HG03045 (cell line): ENCODE measurements around the gene SNAP91.
"Not testable (repeated sequence)": the region's sequence is repeated elsewhere in the genome, so short reads cannot be mapped to it uniquely, and the experiment has no call there.

Experiments
- ATAC-seq: cut with Tn5 transposase; IDR thresholded peaks from one replicate; pipeline ENCODE4 v1.9.1; 2021; ENCODE audit warnings: mild to moderate bottlenecking, moderate library complexity; ENCODE audit not compliant: unreplicated experiment

Gene SNAP91

DNA sequence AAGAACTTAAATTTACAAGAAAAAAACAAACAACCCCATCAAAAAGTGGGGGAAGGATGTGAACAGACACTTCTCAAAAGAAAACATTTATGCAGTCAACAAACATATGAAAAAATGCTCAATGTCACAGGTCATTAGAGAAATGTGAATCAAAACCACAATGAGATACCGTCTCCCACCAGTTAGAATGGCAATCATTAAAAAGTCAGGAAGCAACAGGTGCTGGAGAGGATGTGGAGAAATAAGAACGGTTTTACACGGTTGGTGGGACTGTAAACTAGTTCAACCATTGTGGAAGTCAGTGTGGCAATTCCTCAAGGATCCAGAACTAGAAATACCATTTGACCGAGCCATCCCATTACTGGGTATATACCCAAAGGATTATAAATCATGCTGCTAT, 157.2 kb downstream of the SNAP91 start:
- ATAC-seq: not testable (repeated sequence)

DNA sequence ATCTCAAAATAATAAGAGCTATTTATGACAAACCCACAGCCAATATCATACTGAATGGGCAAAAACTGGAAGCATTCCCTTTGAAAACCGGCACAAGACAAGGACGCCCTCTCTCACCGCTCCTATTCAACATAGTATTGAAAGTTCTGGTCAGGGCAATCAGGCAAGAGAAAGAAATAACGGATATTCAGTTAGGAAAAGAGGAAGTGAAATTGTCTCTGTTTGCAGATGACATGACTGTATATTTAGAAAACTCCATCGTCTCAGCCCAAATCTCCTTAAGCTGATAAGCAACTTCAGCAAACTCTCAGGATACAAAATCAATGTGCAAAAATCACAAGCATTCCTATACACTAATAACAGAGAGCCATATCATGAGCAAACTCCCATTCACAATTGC, 158.4 kb downstream of the SNAP91 start:
- not testable (repeated sequence) for ATAC-seq

DNA sequence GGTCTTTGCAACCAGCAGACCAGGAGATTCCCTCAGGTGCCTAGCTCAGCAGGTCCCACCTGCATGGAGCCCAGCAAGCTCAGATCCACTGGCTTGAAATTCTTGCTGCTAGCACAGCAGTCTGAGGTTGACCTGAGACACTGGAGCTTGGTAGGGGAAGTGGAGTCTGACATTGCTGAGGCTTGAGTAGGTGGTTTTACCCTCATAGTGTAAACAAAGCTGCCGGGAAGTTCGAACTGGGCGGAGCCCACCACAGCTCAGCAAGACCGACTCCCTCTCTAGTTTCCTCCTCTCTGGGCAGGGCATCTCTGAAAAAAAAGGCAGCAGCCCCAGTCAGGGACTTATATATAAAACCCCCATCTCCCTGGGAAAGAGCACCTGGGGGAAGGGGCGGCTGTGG, 162.3 kb downstream of the SNAP91 start:
- ATAC-seq: no peak

DNA sequence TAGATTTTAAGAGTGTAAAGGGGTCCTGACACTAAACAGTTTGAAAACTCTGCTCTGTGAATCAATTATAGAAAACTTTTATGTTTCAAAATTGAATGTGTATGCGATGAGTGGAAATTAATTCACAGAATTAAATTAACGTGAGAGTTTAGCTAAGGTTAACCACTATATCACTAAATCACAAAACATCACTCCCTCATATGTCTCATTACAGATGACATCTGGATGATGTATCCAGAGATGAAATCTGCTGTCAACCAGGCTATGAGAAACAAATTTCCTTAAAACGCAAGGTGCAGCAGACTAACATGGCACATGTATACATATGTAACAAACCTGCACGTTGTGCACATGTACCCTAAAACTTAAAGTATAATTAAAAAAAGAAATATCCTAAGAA, 169.2 kb downstream of the SNAP91 start:
- no peak for ATAC-seq

DNA sequence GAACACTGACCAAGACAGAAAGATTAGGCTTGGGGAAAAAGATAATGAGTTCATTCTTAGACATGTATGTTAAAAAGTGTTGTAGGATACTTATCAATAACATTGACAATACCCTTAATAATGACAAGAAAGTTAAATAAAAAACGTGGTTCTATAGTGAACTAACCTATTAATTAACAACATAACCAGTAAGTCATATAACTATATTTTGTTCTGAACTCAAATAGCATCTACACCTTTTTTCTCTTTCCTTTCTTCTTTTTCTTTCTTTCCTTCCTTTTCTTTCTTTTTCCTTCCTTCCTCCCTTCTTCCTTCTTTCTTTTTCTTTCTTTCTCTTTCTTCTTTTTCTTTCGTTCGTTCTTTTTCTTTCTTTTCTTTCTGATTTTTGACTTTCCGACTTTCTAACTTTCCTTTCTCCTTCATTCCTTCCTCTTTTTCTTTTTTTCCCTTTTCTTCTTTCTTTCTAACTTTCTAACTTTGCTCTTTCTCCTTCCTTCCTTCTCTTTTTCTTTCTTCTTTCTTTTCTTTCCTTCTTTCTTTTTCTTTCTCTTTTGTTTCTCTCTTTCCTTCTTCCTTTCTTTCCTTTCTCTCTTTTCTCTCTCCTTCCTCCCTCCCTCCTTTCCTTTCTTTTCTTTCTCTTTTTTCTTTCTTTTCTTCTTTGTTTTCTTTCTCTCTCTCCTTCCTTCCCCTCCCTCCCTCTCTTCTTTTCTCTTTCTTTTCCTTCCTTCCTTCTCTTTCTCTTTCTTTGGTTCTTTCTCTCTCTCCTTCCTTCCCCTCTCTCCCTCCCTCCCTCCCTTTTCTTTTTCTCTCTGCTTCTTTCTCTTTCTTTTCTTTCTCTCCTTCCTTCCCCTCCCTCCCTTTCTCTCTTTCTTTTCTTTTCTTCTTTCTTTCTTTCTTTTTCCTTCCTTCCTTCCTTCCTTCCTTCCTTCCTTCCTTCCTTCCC, 172.0 kb downstream of the SNAP91 start:
- ATAC-seq: no peak

DNA sequence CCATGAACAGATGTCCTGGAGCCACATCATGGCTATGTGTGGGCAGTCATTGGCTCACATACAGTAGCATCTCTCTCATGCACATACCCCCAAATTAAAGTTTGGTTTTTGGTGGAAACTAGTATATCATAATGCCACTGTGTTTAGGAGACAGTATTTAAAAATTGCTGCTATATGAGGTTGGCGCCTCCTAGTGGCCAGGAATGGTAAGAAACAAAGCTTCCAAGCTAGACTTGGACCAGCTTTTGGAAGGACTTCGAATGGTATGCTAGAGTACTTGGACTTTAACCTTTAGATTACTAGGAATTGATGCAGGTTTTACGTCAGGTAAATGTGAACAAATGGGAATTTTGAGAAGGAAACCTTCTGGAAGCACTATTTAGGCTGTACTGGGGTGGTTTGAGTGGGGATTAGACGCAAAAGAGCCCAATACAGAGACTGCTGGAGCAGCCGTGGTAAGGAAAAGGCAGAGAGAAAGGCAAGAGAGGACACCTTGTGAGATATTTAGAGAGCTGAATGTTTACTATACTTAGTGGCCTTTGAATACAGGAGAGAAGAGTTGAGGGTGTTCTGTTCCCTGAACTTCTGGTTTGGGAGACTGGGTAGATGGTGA, 172.8 kb downstream of the SNAP91 start:
- ATAC-seq: no peak

DNA sequence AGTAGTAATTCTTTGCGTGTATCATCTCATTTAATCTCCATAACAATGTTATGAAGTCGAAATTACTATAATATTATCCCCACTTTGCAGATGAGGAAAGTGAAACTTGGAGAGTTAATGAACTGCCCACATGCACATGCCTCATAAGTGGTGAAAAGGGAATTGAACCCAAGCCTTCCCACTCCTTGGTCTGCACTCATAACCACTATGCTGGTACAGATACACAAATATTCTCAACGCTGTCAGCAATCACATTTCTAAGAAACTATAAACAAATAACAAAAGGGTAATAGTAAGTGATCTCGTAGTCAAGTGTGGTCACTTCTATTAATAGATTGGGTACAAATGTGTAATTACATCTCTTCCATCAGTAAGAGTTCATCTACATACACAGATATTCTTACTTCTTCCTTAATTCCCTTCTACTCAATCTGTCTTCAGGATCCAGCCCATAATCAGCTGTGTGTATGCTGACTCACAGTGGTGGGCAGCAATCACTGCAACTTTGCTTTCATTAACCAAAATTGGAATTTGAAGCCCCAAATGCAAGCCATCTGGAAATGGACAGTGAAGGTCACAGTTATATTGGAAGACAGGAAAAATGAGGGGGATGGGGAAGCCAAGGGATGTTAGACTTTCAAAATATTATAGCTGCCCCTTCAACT, 190.0 kb downstream of the SNAP91 start:
- ATAC-seq: no peak

DNA sequence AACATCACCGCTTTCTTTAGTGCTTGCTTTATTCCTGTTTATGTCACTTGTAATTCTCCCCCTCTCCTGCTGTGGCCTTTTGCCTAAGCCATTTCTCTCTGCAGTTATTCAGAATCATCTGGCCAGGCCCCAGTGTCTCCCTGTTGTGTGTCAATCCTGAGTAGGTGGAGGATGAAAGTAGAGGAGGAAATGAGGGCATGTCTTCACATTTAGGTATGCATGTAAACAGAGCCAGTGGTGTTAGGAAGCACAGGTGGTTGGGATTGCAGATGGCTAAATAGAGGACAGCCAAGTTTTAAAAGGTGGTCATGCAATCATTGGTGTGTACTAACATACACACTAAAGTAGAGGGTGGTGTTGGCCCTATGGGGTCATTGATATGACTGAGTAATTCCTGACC, 191.4 kb downstream of the SNAP91 start:
- ATAC-seq: no peak

DNA sequence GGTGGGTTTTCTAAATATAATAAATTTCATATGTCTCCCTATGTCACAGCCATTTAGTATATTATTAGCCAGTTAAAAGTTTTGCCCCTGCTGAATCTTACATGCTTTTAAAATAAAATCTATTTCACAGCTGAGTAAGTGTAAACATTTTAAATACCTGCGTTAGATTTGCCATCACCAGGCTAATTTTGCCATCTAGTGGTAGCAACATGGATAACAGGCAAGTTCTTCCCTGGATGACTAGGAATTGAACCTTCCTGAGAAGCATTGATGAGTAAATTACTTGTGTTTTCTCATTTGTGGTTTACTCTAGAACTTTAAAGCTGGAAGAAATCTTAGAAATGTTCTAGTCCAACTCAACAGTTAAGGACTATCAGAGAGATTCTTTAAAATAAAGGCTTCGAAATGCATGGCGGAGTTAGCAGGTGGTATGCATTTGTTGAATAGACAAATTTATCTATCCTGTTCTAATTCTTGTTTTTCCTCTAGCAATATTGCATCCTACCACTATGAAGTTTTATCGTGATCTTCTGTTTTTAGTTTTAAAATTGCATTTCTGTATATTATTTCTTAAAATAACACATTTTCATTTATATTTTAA, 193.9 kb downstream of the SNAP91 start:
- no peak for ATAC-seq

DNA sequence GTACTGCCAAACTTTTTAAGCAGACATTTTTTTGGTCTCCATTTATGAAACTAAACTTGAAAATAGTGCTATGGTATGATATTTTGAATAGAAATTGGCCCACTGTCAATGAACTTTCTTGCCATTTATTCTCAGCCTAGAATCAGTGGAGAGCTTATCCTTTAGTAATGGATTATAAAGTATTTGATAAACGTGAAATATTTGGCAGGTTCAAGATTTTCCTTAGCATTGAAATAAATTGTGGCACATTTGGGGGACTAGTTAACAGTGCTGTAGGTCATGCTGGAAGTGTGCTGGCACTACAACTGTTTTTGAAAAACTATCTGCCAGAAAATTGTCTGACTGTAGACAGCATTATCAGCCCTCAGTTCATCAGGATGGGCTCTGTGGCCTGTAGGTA, 194.4 kb downstream of the SNAP91 start:
- ATAC-seq: no peak

DNA sequence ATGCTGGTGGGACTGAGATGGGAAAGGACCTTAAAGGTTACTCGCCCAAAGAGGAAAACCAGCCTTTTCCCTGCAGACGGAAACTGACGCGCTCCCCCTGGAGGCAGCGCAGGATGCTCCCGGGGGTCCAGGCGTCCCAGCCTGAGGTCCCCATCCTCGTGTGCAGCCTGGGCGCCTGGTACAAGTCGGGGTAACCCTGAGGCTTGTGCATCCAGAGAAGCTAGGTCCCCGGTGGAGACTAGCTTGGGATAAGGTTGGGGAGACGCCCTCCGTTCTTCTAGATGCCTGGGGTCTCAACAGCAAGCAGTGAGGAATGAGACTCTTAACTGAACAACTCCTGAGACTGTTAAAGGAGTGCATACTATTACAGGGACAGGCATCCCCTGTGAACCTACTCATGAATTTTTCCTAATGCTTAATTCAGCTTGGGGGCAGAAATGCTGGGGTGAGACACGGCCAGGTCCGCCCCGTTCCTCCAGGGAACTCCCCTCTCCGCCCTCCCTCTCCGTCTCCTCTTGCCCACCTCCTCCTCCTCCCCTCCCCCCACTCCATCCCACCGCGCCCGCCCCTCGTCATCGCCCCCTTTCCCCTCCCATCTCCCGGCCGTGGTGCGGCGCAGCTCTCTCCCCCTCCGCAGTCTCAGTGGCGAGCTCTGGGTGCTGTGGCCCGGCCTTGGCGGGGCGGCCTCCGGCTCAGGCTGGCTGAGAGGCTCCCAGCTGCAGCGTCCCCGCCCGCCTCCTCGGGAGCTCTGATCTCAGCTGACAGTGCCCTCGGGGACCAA, 196.8 kb downstream of the SNAP91 start, which contains the start of gene PRSS35:
Gene PRSS35 (plus strand): TSS at position 634 of the 781 bp plus-strand sequence. CDS start 10,908 bp downstream, outside the sequence.
- ATAC-seq: peak; percentile 68

DNA sequence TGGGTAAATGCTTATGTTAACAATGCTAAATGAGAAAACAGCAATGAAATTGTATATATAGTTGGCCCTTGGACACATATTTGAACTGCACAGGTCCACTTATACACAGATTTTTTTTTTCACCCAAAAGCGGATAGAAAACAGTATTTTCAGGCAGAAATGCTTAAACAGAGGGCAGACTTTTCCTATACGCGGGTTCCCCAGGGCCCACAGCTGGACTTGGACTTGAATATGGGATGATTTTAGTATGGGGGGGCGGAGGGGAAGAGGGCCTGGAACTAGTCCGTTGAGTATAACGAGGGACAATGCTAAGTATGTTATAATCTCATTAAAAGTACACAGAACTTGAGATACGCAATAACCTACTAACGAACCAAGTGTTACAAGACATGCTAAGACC, 197.6 kb downstream of the SNAP91 start:
- no peak for ATAC-seq

DNA sequence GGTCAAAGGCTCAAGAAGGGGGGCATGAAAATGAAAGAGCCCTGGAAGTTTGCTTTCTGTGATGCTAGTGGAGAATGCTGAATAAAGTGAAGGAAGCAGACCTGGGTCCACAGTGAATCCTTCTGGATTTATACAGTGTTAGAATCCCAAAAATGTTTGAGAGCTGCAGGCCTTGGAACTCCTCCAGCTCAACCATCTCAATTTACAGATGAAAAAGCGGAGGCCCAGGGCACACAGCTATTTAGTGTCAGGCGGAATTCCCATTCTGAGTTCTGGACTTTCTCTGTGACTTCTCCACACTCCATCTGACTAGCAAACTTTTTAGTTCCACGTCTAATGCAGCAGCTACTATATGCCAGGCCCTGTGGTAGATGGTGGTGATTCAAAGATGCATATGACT, 198.1 kb downstream of the SNAP91 start:
- ATAC-seq: no peak

DNA sequence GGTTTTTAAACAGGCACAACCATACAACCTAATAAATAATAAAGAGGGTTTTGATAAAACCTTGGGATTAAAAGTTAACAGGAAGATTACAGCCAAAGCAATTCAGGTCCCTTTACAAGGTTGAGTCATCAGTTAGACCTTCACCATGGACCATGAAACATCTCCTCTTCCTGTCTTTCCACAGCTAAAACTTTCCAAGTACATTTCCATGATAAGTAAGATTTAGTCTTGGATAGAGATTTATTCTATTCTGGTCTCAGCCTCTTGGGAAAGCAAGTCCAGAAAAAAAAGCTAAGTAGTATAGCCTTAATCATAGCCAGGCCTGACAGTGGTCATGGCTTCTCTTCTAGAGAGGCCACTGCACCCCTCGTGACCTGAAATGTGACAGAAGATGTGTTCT, 199.5 kb downstream of the SNAP91 start:
- ATAC-seq: no peak

DNA sequence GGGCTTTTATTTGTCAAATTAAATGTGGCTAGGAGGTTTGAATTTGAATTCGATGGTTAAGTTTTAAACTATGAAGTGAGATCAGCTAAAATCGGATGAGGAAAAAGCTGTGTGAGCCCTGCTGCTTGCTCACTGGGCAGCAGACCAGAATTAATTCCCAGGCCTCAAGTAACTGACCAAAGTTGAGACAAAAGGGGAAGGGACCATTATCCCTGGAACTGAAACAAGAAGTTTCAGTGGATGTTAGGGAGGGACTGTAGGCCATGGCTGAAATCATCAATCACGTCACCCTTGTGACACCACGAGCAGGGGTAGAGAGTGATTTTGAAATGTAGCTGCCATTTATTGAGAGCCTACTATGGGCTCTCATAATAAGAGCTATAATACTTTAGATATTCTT, 203.5 kb downstream of the SNAP91 start:
- ATAC-seq: no peak
